Endothelial cell of umbilical vein (primary cell): ENCODE data around the gene PRKAR1B. TPM values are rescaled to one million over a fixed set of nuclear protein-coding genes. Genes with fewer than 3 reads are reported as not detected.

Source experiments
- BruUV-seq: library from RNA; stranded (reverse); fragments of 400-500 nt; replicated peaks from 2 replicates; lab custom pipeline; 2021; lab: Mats Ljungman, UMichigan
- CTCF ChIA-PET: fragments of 300-600, 350-600 bp; sonication (Branson Sonifier 250); formaldehyde crosslinking; loops from one replicate; lab custom pipeline; 2021; ENCODE audit warnings: antibody characterized with exemption, inconsistent platforms; lab: Charles Lee
- POLR2A ChIA-PET: fragments of 300-600, 350-600 bp; sonication (Branson Sonifier 250); formaldehyde crosslinking; loops from one replicate; lab custom pipeline; 2021; ENCODE audit warnings: antibody characterized with exemption, inconsistent platforms; lab: Charles Lee
- DNase-seq: peaks from one replicate; pipeline ENCODE4 v3.0.0-alpha.2; 2011; ENCODE audit warnings: low read depth, low spot score
- FAIRE-seq: peaks from 2 replicates; lab custom pipeline; 2011; peaks lifted over from hg19 to GRCh38; lab: Jason Lieb, UNC
- H2AFZ ChIP-seq: 2 replicates; pipeline ENCODE4 v1.6.0; 2012; ENCODE audit warnings: low read depth, low read length, control low read depth, inconsistent platforms
- H3K27ac ChIP-seq: 2 replicates; pipeline ENCODE4 v1.5.1; 2011; ENCODE audit warnings: low read depth, mild to moderate bottlenecking, control low read depth, low read length, moderate library complexity; ENCODE audit not compliant: insufficient read depth
- H3K27me3 ChIP-seq, 2 experiments: 2 replicates each; pipeline versions ENCODE4 v1.6.0 to v1.6.1; 2011; ENCODE audit warnings: low read length in 2 of 2, mixed read lengths in 1 of 2; ENCODE audit not compliant: control insufficient read depth in 2 of 2, insufficient read depth in 2 of 2
- H3K36me3 ChIP-seq, 2 experiments: 2 replicates in 1 of 2; 3 replicates in 1 of 2; pipeline ENCODE4 v1.5.1; 2011; ENCODE audit warnings: low read length in 2 of 2, mild to moderate bottlenecking in 1 of 2, moderate library complexity in 1 of 2; ENCODE audit not compliant: control insufficient read depth in 2 of 2, insufficient read depth in 2 of 2; ENCODE audit errors: extremely low read depth in 1 of 2
- H3K4me1 ChIP-seq: 3 replicates; pipeline ENCODE4 v1.5.1; 2011; ENCODE audit warnings: mild to moderate bottlenecking, low read length; ENCODE audit not compliant: control insufficient read depth, insufficient read depth; ENCODE audit errors: extremely low read depth
- H3K4me2 ChIP-seq: 2 replicates; pipeline ENCODE4 v1.6.1; 2011; ENCODE audit warnings: low read length, control low read depth, mixed read lengths; ENCODE audit not compliant: insufficient read depth
- H3K4me3 ChIP-seq, 3 experiments: fragments of 200-600 bp in 1 of 3; sonication (generic), shearing (Covaris generic) in 1 of 3; replicated peaks in 1 of 3; 2 replicates each; pipeline ENCODE4 v1.5.1; 2011 to 2016; ENCODE audit warnings: control low read depth in 3 of 3, low read length in 3 of 3, mild to moderate bottlenecking in 2 of 3, inconsistent platforms in 1 of 3, low read depth in 1 of 3, moderate library complexity in 1 of 3; ENCODE audit not compliant: insufficient read depth in 1 of 3
- H3K79me2 ChIP-seq: 2 replicates; pipeline ENCODE4 v1.6.0; 2012; ENCODE audit warnings: low read length, inconsistent platforms; ENCODE audit not compliant: control insufficient read depth, insufficient read depth
- H3K9ac ChIP-seq: replicated peaks from 2 replicates; pipeline ENCODE3; 2011; ENCODE audit warnings: low read length, control low read depth; ENCODE audit not compliant: insufficient read depth; ENCODE audit errors: extremely low read depth
- H3K9me1 ChIP-seq: replicated peaks from 3 replicates; pipeline ENCODE4 v1.6.0; 2011; ENCODE audit warnings: mild to moderate bottlenecking, low read length; ENCODE audit not compliant: control insufficient read depth, insufficient read depth; ENCODE audit errors: extremely low read depth
- H3K9me3 ChIP-seq: replicated peaks from 2 replicates; pipeline ENCODE4 v1.5.1; 2012; ENCODE audit warnings: low read length, inconsistent platforms; ENCODE audit not compliant: control insufficient read depth, insufficient read depth
- H4K20me1 ChIP-seq: replicated peaks from 2 replicates; pipeline ENCODE3; 2011; ENCODE audit warnings: mild to moderate bottlenecking, low read length; ENCODE audit not compliant: control insufficient read depth, insufficient read depth; ENCODE audit errors: extremely low read depth
- EZH2 ChIP-seq: IDR thresholded peaks from 2 replicates; pipeline ENCODE4 v1.6.1; 2012; ENCODE audit warnings: borderline replicate concordance, low read depth, mild to moderate bottlenecking, moderate library complexity, low read length, inconsistent platforms; ENCODE audit not compliant: severe bottlenecking
- FOS ChIP-seq: IDR thresholded peaks from 2 replicates; pipeline ENCODE4 v1.6.1; 2011; ENCODE audit warnings: mild to moderate bottlenecking, low read length, moderate library complexity, borderline replicate concordance; ENCODE audit not compliant: insufficient read depth
- GATA2 ChIP-seq: IDR thresholded peaks from 2 replicates; pipeline ENCODE4 v1.7.0; 2011; ENCODE audit warnings: low read depth, mild to moderate bottlenecking, moderate library complexity, mixed read lengths, low read length; ENCODE audit not compliant: insufficient read length, insufficient read depth
- JUN ChIP-seq: IDR thresholded peaks from 2 replicates; pipeline ENCODE4 v1.6.1; 2011; ENCODE audit warnings: borderline replicate concordance, low read depth; ENCODE audit not compliant: insufficient read length, insufficient read depth
- MYC ChIP-seq: IDR thresholded peaks from one replicate; pipeline ENCODE4 v1.6.1; 2011; ENCODE audit warnings: mild to moderate bottlenecking, low read depth, low read length
- POLR2A ChIP-seq: IDR thresholded peaks from 2 replicates; pipeline ENCODE4 v1.6.1; 2012; ENCODE audit warnings: low read depth, mild to moderate bottlenecking, control low read depth, low read length
- POLR2AphosphoS5 ChIP-seq: IDR thresholded peaks from 2 replicates; pipeline ENCODE4 v1.6.1; 2012; ENCODE audit warnings: low read depth, mild to moderate bottlenecking, control low read depth, low read length, moderate library complexity; ENCODE audit not compliant: insufficient read depth
- dilution Hi-C: fragments of 300-500 bp; cut with MboI; formaldehyde crosslinking; loops from one replicate; pipeline ENCODE4 v1.15.0; 2019; ENCODE audit warnings: low sequenced_read_pairs; ENCODE audit not compliant: extremely low pct_ligation_motif_present
- intact Hi-C: fragments of 100-400 bp; cut with micrococcal nuclease; formaldehyde crosslinking; loops from one replicate; pipeline ENCODE4 v1.10.0; 2022
- polyA plus RNA-seq, 4 experiments: library from polyadenylated mRNA; depleted of rRNA in 3 of 4; stranded (reverse) in 3 of 4; unstranded in 1 of 4; fragments of >200 nt; gene quantifications; 2 replicates each; pipeline versions ENCODE4 v1.2.1 to v1.2.3, GENCODE V29; 2011 to 2012; ENCODE audit warnings: missing spikeins in 1 of 4
- total RNA-seq: library from RNA; stranded (reverse); gene quantifications from 2 replicates; pipeline ENCODE4 v1.2.3, GENCODE V29; 2021
- TF ChIP-seq, protein P1 (sequence below), 2 donors: IDR thresholded peaks; 1 replicate in 1 of 2; 2 replicates in 1 of 2; pipeline ENCODE4 v1.5.1; 2011; ENCODE audit warnings: low read length in 2 of 2, mild to moderate bottlenecking in 2 of 2, moderate library complexity in 2 of 2, control low read depth in 1 of 2, inconsistent platforms in 1 of 2, low read depth in 1 of 2; ENCODE audit not compliant: insufficient read depth in 1 of 2; ENCODE audit errors: extremely low read depth in 1 of 2
- TF ChIP-seq, protein P2 (sequence below): IDR thresholded peaks from 2 replicates; pipeline ENCODE4 v1.6.1; 2011; ENCODE audit not compliant: insufficient read depth, insufficient read length

PRKAR1B gene
- total and polyA plus RNA-seq, 2 donors (not counting 3 experiments of a cell fraction or from before 2014, with no cell fraction given), result 15.4 to 29.2 TPM

DNA sequence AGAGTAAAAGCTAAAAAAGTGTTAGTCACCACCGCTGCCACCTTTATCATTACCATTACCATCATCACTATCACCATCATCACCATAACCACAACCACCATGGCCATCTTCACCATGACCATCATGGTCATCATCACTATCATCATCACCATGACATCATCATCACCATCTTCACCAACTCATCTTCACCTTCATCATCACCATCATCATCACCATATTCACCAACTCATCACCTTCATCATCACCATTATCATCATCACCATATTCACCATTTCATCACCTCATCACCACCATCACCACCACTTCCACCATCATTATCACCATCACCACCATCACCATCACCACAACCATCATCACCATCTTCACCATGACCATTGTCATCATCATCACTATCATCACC, 161.0 kb downstream of the PRKAR1B start:
- Histone ChIP-seq H3K36me3 (no peaks in the 10 kb centered on the region), H3K27me3 (no peaks in the 10 kb centered on the region), H3K27ac (no peak overlapping the region), H4K20me1 (no peaks in the 10 kb centered on the region), H2AFZ (no peak overlapping the region), H3K79me2 (no peaks in the 10 kb centered on the region), H3K9me3 (no peaks in the 10 kb centered on the region), H3K9me1 (no peaks in the 10 kb centered on the region), H3K9ac (no peak overlapping the region), H3K4me3 (no peak overlapping the region), H3K4me2 (no peak overlapping the region), H3K4me1 (no peaks in the 10 kb centered on the region)
- POLR2A ChIA-PET, result no interaction called here
- intact Hi-C loops, result no loop called here
- DNase-seq (no peak), FAIRE-seq (no peak)
- dilution Hi-C loops, result no loop called here
- TF ChIP-seq JUN (peak; percentile 55), EZH2 (no peak)
- TF ChIP-seq, protein P1, sequence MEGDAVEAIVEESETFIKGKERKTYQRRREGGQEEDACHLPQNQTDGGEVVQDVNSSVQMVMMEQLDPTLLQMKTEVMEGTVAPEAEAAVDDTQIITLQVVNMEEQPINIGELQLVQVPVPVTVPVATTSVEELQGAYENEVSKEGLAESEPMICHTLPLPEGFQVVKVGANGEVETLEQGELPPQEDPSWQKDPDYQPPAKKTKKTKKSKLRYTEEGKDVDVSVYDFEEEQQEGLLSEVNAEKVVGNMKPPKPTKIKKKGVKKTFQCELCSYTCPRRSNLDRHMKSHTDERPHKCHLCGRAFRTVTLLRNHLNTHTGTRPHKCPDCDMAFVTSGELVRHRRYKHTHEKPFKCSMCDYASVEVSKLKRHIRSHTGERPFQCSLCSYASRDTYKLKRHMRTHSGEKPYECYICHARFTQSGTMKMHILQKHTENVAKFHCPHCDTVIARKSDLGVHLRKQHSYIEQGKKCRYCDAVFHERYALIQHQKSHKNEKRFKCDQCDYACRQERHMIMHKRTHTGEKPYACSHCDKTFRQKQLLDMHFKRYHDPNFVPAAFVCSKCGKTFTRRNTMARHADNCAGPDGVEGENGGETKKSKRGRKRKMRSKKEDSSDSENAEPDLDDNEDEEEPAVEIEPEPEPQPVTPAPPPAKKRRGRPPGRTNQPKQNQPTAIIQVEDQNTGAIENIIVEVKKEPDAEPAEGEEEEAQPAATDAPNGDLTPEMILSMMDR (IDR thresholded peaks at IDR 0.05; ENCODE audit: extremely low read depth in 1 of 2, insufficient read depth in 1 of 2, low read depth in 1 of 2, low read length in 2 of 2), result no peak
- CTCF ChIA-PET, result no interaction called here
- BruUV-seq, result no TSS peak

DNA sequence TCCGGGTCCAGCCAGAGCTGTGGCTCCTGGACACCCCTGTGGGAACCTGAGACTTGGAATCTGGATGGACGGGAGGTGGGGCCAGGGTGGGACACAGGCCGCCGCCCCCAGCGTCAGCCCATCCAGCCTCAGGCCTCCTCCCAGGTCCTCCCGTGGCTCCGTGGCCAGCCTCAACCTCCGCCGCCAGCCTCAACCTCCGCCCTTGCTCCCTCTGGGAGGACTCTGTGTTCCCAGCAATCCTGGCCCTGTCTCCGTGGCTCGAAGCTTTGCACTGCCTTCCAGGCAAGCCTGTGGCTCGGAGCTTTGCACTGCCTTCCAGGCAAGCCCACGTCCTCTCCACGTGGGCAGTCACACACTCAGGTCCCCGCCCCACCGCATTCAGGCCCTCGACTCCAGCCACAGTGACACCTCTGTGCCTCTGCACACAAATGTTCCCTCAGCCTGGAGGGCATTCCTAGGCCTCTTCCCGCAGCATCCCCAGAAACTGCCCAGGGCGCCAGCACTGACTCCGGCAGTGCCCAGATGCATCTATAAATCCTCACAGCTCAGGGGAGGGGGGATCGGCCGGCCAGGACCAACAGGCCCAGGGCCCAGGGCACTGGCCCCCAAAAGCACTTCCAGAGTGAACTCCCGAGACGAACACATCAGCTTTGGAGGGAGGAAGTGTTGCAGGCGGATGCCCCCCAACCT, 162.8 kb downstream of the PRKAR1B start:
- no peaks in the 10 kb centered on the region for H3K79me2 ChIP-seq
- DNase-seq (no peak), FAIRE-seq (no peak)
- H3K4me2 ChIP-seq, result no peak overlapping the region
- POLR2A ChIA-PET, result no interaction called here
- H3K4me1 ChIP-seq, result no peaks in the 10 kb centered on the region
- no peak overlapping the region for H3K4me3 ChIP-seq
- no peak overlapping the region for H3K9ac ChIP-seq
- intact Hi-C loops, result no loop called here
- H3K9me3 ChIP-seq, result no peaks in the 10 kb centered on the region
- CTCF ChIA-PET, result interaction anchor here (1.2 kb wide), 1 partner anchor 21 kb away, joined by 3 read pairs; no protein-coding TSS in a partner anchor
- H4K20me1 ChIP-seq, result no peaks in the 10 kb centered on the region
- no peaks in the 10 kb centered on the region for H3K27me3 ChIP-seq
- no peaks in the 10 kb centered on the region for H3K36me3 ChIP-seq
- no TSS peak for BruUV-seq
- H3K27ac ChIP-seq, result no peak overlapping the region
- dilution Hi-C loops, result no loop called here
- no peaks in the 10 kb centered on the region for H3K9me1 ChIP-seq
- H2AFZ ChIP-seq, result no peak overlapping the region
- TF ChIP-seq, protein P1 (IDR thresholded peaks at IDR 0.05; ENCODE audit: extremely low read depth in 1 of 2, insufficient read depth in 1 of 2, low read depth in 1 of 2, low read length in 2 of 2), result no peak
- TF ChIP-seq MYC (no peak), GATA2 (no peak), POLR2AphosphoS5 (no peak), EZH2 (no peak), JUN (no peak), FOS (no peak), POLR2A (no peak)
- TF ChIP-seq, protein P2, sequence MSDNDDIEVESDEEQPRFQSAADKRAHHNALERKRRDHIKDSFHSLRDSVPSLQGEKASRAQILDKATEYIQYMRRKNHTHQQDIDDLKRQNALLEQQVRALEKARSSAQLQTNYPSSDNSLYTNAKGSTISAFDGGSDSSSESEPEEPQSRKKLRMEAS, result no peak
